ENCODE data around the gene TACR1. TPM values are rescaled to one million over a fixed set of nuclear protein-coding genes. Genes with fewer than 3 reads are reported as not detected.
"Not testable (repeated sequence)": the region's sequence is repeated elsewhere in the genome, so short reads cannot be mapped to it uniquely, and the experiment has no call there.

The TACR1 gene
- polyA plus RNA-seq, 1 experiment, result 0.30 TPM

GRCh38 chr2:75162897-75163296 lies 36.4 kb downstream of the TACR1 start:
- DNase-seq (ENCODE audit: low read depth, low spot score), result no peak
- POLR2A ChIA-PET, result no interaction called here
- H3K27ac ChIP-seq (ENCODE audit: low read depth, low read length), result no peak overlapping the region
- no peaks in the 10 kb centered on the region for H3K9me3 ChIP-seq (ENCODE audit: control insufficient read depth, insufficient read depth, low read length)
- H3K27me3 ChIP-seq (ENCODE audit: control insufficient read depth, insufficient read depth, low read length), result peaks cover 2% of the 10 kb centered on the region
- CTCF ChIA-PET, result no interaction called here
- no peak overlapping the region for H3K4me3 ChIP-seq (ENCODE audit: low read depth, low read length)
- no peak for TF ChIP-seq CTCF (IDR thresholded peaks at IDR 0.05; ENCODE audit: low read depth, low read length)

- no peak overlapping the region for H3K4me3 ChIP-seq (ENCODE audit: low read depth, low read length)
- H3K9me3 ChIP-seq (ENCODE audit: control insufficient read depth, insufficient read depth, low read length), result no peaks in the 10 kb centered on the region
- H3K27me3 ChIP-seq (ENCODE audit: control insufficient read depth, insufficient read depth, low read length), result peaks cover 2% of the 10 kb centered on the region
- no peak for DNase-seq (ENCODE audit: low read depth, low spot score)
- no peak for TF ChIP-seq CTCF (IDR thresholded peaks at IDR 0.05; ENCODE audit: low read depth, low read length)
- CTCF ChIA-PET, result interaction anchor here (1.5 kb wide), 1 partner anchor 15 kb away, joined by 3 read pairs; no protein-coding TSS in a partner anchor
- no peak overlapping the region for H3K27ac ChIP-seq (ENCODE audit: low read depth, low read length)
- POLR2A ChIA-PET, result no interaction called here
Measured at GRCh38 chr2:75162259-75162658, 37.1 kb downstream of the TACR1 start.

- Histone ChIP-seq H3K4me3 (ENCODE audit: low read depth, low read length) (no peak overlapping the region), H3K27me3 (ENCODE audit: control insufficient read depth, insufficient read depth, low read length) (no peaks in the 10 kb centered on the region), H3K27ac (ENCODE audit: low read depth, low read length) (no peak overlapping the region), H3K9me3 (ENCODE audit: control insufficient read depth, insufficient read depth, low read length) (no peaks in the 10 kb centered on the region)
- no peak for DNase-seq (ENCODE audit: low read depth, low spot score)
- POLR2A ChIA-PET, result no interaction called here
- CTCF ChIA-PET, result interaction anchor here (0.6 kb wide), 1 partner anchor 12 kb away, joined by 4 read pairs; no protein-coding TSS in a partner anchor
- peak; percentile 21; the same call in 1 of the 2 replicates for TF ChIP-seq CTCF (IDR thresholded peaks at IDR 0.05; ENCODE audit: low read depth, low read length)
Measured at GRCh38 chr2:75157435-75157834, 41.9 kb downstream of the TACR1 start.

GRCh38 chr2:75155115-75155514 lies 44.2 kb downstream of the TACR1 start:
- no peak for DNase-seq (ENCODE audit: low read depth, low spot score)
- H3K4me3 ChIP-seq (ENCODE audit: low read depth, low read length), result no peak overlapping the region
- POLR2A ChIA-PET, result no interaction called here
- CTCF ChIA-PET, result no interaction called here
- no peaks in the 10 kb centered on the region for H3K27me3 ChIP-seq (ENCODE audit: control insufficient read depth, insufficient read depth, low read length)
- H3K27ac ChIP-seq (ENCODE audit: low read depth, low read length), result no peak overlapping the region
- no peak for TF ChIP-seq CTCF (IDR thresholded peaks at IDR 0.05; ENCODE audit: low read depth, low read length)
- H3K9me3 ChIP-seq (ENCODE audit: control insufficient read depth, insufficient read depth, low read length), result no peaks in the 10 kb centered on the region

GRCh38 chr2:75153221-75153620 lies 46.1 kb downstream of the TACR1 start:
- CTCF ChIA-PET, result no interaction called here
- DNase-seq (ENCODE audit: low read depth, low spot score), result no peak
- no peak for TF ChIP-seq CTCF (IDR thresholded peaks at IDR 0.05; ENCODE audit: low read depth, low read length)
- H3K4me3 ChIP-seq (ENCODE audit: low read depth, low read length), result no peak overlapping the region
- no peaks in the 10 kb centered on the region for H3K9me3 ChIP-seq (ENCODE audit: control insufficient read depth, insufficient read depth, low read length)
- no peak overlapping the region for H3K27ac ChIP-seq (ENCODE audit: low read depth, low read length)
- H3K27me3 ChIP-seq (ENCODE audit: control insufficient read depth, insufficient read depth, low read length), result no peaks in the 10 kb centered on the region
- POLR2A ChIA-PET, result no interaction called here

GRCh38 chr2:75152243-75152642 lies 47.1 kb downstream of the TACR1 start:
- H3K9me3 ChIP-seq (ENCODE audit: control insufficient read depth, insufficient read depth, low read length); H3K4me3 ChIP-seq (ENCODE audit: low read depth, low read length); POLR2A ChIA-PET; H3K27ac ChIP-seq (ENCODE audit: low read depth, low read length); H3K27me3 ChIP-seq (ENCODE audit: control insufficient read depth, insufficient read depth, low read length); DNase-seq (ENCODE audit: low read depth, low spot score): not testable (repeated sequence)
- CTCF ChIA-PET, result interaction anchor here (0.6 to 1.3 kb wide), 2 partner anchors 9 to 203 kb away, joined by 3 to 4 read pairs; no protein-coding TSS in a partner anchor

GRCh38 chr2:75147884-75148283 lies 51.4 kb downstream of the TACR1 start:
- H3K4me3 ChIP-seq (ENCODE audit: low read depth, low read length); H3K27ac ChIP-seq (ENCODE audit: low read depth, low read length); H3K27me3 ChIP-seq (ENCODE audit: control insufficient read depth, insufficient read depth, low read length); POLR2A ChIA-PET; H3K9me3 ChIP-seq (ENCODE audit: control insufficient read depth, insufficient read depth, low read length); DNase-seq (ENCODE audit: low read depth, low spot score): not testable (repeated sequence)
- CTCF ChIA-PET, result interaction anchor here (0.9 kb wide), 1 partner anchor 51 kb away, joined by 3 read pairs; the partner anchor contains the start of gene TACR1

Measured in AG04450 (cell line).